Neuronal stem cell (in vitro differentiated cells): ENCODE results near the gene KANSL1.

Experiments
- DNase-seq: peaks from one replicate; pipeline ENCODE4 v3.0.0-alpha.2; 2013; ENCODE audit warnings: low spot score
- H2AFZ ChIP-seq: one replicate; pipeline ENCODE4 v1.6.1; 2013; ENCODE audit warnings: mild to moderate bottlenecking, low read length, inconsistent platforms
- H2AK5ac ChIP-seq: 2 replicates; pipeline ENCODE4 v1.6.1; 2013; ENCODE audit warnings: low read depth, mild to moderate bottlenecking, inconsistent platforms, low read length, moderate library complexity, mixed read lengths
- H2BK120ac ChIP-seq: 2 replicates; pipeline ENCODE4 v1.6.1; 2013; ENCODE audit warnings: low read depth, mild to moderate bottlenecking, inconsistent platforms, low read length, moderate library complexity, mixed read lengths
- H2BK12ac ChIP-seq: one replicate; pipeline ENCODE4 v1.6.1; 2013; ENCODE audit warnings: low read length, inconsistent platforms
- H2BK15ac ChIP-seq: 2 replicates; pipeline ENCODE4 v1.6.1; 2013; ENCODE audit warnings: mild to moderate bottlenecking, low read length, inconsistent platforms, mixed read lengths
- H2BK5ac ChIP-seq: one replicate; pipeline ENCODE4 v1.6.1; 2013; ENCODE audit warnings: inconsistent platforms, mild to moderate bottlenecking, low read length, moderate library complexity
- H3K14ac ChIP-seq: one replicate; pipeline ENCODE4 v1.6.1; 2013; ENCODE audit warnings: low read length, inconsistent platforms
- H3K18ac ChIP-seq: 2 replicates; pipeline ENCODE4 v1.6.1; 2013; ENCODE audit warnings: low read length, inconsistent platforms
- H3K23ac ChIP-seq: 2 replicates; pipeline ENCODE4 v1.6.1; 2013; ENCODE audit warnings: low read depth, mild to moderate bottlenecking, mixed read lengths, low read length, inconsistent platforms; ENCODE audit not compliant: poor library complexity
- H3K27ac ChIP-seq: replicated peaks from 3 replicates; pipeline ENCODE4 v1.5.1; 2013; ENCODE audit warnings: low read length, inconsistent platforms
- H3K27me3 ChIP-seq, 3 experiments: 2 replicates each; pipeline ENCODE4 v1.6.1; 2013; ENCODE audit warnings: low read length in 3 of 3, mild to moderate bottlenecking in 2 of 3, inconsistent platforms in 1 of 3, low read depth in 1 of 3, mixed read lengths in 1 of 3, moderate library complexity in 1 of 3; ENCODE audit not compliant: control insufficient read depth in 3 of 3, insufficient read depth in 3 of 3
- H3K36me3 ChIP-seq, 2 donors: replicated peaks in 1 of 2; 2 replicates each; pipeline ENCODE4 v1.6.1; 2013; ENCODE audit warnings: low read length in 2 of 2; ENCODE audit not compliant: control insufficient read depth in 2 of 2, insufficient read depth in 2 of 2
- H3K4ac ChIP-seq: 2 replicates; pipeline ENCODE4 v1.6.1; 2013; ENCODE audit warnings: inconsistent platforms, mild to moderate bottlenecking, low read length, moderate library complexity
- H3K4me1 ChIP-seq, 2 donors: 1 replicate in 1 of 2; 2 replicates in 1 of 2; pipeline ENCODE4 v1.6.1; 2013; ENCODE audit warnings: low read length in 2 of 2, low read depth in 1 of 2; ENCODE audit not compliant: control insufficient read depth in 2 of 2, insufficient read depth in 1 of 2
- H3K4me2 ChIP-seq: one replicate; pipeline ENCODE4 v1.6.1; 2013; ENCODE audit warnings: mild to moderate bottlenecking, low read length, inconsistent platforms; ENCODE audit not compliant: insufficient read depth, poor library complexity, severe bottlenecking
- H3K4me3 ChIP-seq, 2 donors: 2 replicates each; pipeline ENCODE4 v1.5.1; 2013; ENCODE audit warnings: low read length in 2 of 2, mild to moderate bottlenecking in 2 of 2, inconsistent platforms in 1 of 2, moderate library complexity in 1 of 2
- H3K79me1 ChIP-seq: one replicate; pipeline ENCODE4 v1.6.1; 2013; ENCODE audit warnings: low read depth, mild to moderate bottlenecking, inconsistent platforms, low read length, moderate library complexity
- H3K9ac ChIP-seq: one replicate; pipeline ENCODE4 v1.6.1; 2013; ENCODE audit warnings: mild to moderate bottlenecking, low read depth, low read length, inconsistent platforms; ENCODE audit not compliant: poor library complexity
- H3K9me3 ChIP-seq, 2 donors: replicated peaks in 1 of 2; 2 replicates each; pipeline versions ENCODE3 to v1.6.1; 2013; ENCODE audit warnings: low read length in 2 of 2, mild to moderate bottlenecking in 2 of 2, inconsistent platforms in 1 of 2, low read depth in 1 of 2, mixed read lengths in 1 of 2, moderate library complexity in 1 of 2; ENCODE audit not compliant: control insufficient read depth in 2 of 2, insufficient read depth in 1 of 2
- H4K8ac ChIP-seq: one replicate; pipeline ENCODE4 v1.6.1; 2013; ENCODE audit warnings: low read depth, mild to moderate bottlenecking, inconsistent platforms, low read length, moderate library complexity
- H4K91ac ChIP-seq: one replicate; pipeline ENCODE4 v1.6.1; 2013; ENCODE audit warnings: low read length, low read depth, mild to moderate bottlenecking, inconsistent platforms; ENCODE audit not compliant: poor library complexity
- WGBS, 2 donors: extraction: QIAGEN DNeasy Blood & Tissue Kit; methylation state at CpG; one replicate each; pipeline ENCODE4 v1.1.7; 2013; ENCODE audit warnings: missing lambda C conversion rate in 2 of 2, mixed read lengths in 1 of 2; ENCODE audit not compliant: insufficient read length in 2 of 2, insufficient replicate concordance in 1 of 2; ENCODE audit errors: extremely low coverage in 2 of 2; 5-methylcytosine and 5-hydroxymethylcytosine counted together

KANSL1 gene

DNA sequence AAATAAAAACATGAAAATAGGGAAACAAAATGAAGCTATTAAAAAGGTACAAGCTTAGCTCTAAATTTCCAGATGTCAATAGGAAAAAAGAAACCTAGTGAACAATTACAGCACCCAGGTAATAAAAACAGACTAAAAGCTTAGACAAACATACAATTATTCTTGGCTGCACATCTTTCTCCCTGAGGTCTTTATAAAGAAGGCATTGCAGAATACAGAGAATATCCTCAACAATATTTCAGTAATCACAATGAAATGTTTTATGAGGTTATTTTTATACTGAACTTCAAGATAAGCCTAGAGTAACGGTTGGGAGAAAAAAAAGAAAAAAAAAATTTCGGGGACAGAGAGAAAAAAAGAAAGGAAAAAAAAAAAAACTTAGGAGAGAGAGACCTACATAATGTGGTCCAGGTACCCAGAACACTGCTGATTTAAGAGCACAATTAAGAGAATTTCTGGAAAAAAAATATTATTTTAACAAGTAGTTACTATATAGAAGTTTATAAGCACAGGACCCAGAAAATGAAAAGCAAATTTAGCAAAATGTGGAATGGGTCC is 26.5 kb downstream of the KANSL1 start:
- H3K36me3 ChIP-seq: peaks cover 14 to 91% of the 10 kb centered on the region in 2 donors
- no peak overlapping the region for H2BK15ac ChIP-seq
- H4K8ac ChIP-seq: no peak overlapping the region
- no peak overlapping the region for H4K91ac ChIP-seq
- no peak overlapping the region for H2BK120ac ChIP-seq
- no peak overlapping the region for H3K14ac ChIP-seq
- H3K4me3 ChIP-seq: no peak overlapping the region
- no peaks in the 10 kb centered on the region for H3K27me3 ChIP-seq
- H3K18ac ChIP-seq: no peak overlapping the region
- H3K9ac ChIP-seq: no peak overlapping the region
- no peak overlapping the region for H2BK5ac ChIP-seq
- WGBS, 2 donors: 100% methylated on average over 2 of the region's 2 CpGs; no CpG with 5 or more reads in 1 of the 2 donors
- DNase-seq: no peak
- no peak overlapping the region for H3K23ac ChIP-seq
- H3K4me1 ChIP-seq: peaks cover 0 to 1% of the 10 kb centered on the region in 2 donors
- H3K4me2 ChIP-seq: no peak overlapping the region
- H3K9me3 ChIP-seq: peaks cover 0 to 14% of the 10 kb centered on the region in 2 donors
- no peak overlapping the region for H2BK12ac ChIP-seq
- no peak overlapping the region for H3K27ac ChIP-seq
- H2AFZ ChIP-seq: no peak overlapping the region
- no peak overlapping the region for H2AK5ac ChIP-seq
- H3K79me1 ChIP-seq: peaks cover 11% of the 10 kb centered on the region
- no peak overlapping the region for H3K4ac ChIP-seq

DNA sequence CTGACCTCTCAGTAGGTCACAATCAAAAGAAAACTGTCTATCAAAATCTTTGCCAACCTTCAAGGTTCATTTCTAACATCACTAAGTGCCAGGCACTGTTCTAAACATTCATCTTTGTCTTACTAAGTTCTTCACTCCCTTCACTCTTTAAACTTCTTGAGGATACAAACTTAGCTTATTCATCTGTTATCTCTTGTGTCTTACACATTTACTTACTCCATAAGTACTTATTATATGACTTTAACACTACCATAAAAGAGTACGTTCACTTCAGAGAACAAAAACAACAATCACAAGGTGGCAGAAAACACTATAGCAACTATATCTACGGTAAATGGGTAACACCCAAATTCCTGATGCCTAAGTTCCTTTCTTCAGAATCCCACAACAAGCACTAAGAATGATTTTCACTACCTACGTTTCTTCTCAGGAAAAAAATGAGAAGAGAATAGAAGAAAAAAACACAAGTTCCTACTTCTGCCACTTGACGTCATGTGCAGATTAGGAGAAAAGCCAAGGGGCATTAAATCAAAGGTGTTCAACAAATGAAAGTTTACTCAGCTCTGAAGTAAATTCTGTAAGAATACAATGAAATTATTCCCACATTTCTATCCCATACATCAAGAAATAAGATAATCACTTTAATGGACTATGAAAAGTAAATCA is 29.2 kb downstream of the KANSL1 start:
- Histone ChIP-seq H3K79me1 (peaks cover 4% of the 10 kb centered on the region), H3K4ac (no peak overlapping the region), H3K9ac (no peak overlapping the region), H2BK12ac (no peak overlapping the region), H3K4me2 (no peak overlapping the region), H3K27me3 (no peaks in the 10 kb centered on the region), H2BK5ac (no peak overlapping the region), H2BK120ac (no peak overlapping the region), H2AFZ (no peak overlapping the region), H3K23ac (no peak overlapping the region), H3K18ac (no peak overlapping the region), H3K14ac (no peak overlapping the region), H3K4me3 (no peak overlapping the region), H2AK5ac (no peak overlapping the region), H2BK15ac (no peak overlapping the region), H4K91ac (no peak overlapping the region), H3K36me3 (peaks cover 2 to 85% of the 10 kb centered on the region in 2 donors), H3K4me1 (peaks cover 0 to 1% of the 10 kb centered on the region in 2 donors), H3K9me3 (peaks cover 0 to 16% of the 10 kb centered on the region in 2 donors), H4K8ac (no peak overlapping the region), H3K27ac (no peak overlapping the region)
- no peak for DNase-seq
- WGBS, 2 donors: no CpG with 5 or more reads among the region's 4 CpGs

DNA sequence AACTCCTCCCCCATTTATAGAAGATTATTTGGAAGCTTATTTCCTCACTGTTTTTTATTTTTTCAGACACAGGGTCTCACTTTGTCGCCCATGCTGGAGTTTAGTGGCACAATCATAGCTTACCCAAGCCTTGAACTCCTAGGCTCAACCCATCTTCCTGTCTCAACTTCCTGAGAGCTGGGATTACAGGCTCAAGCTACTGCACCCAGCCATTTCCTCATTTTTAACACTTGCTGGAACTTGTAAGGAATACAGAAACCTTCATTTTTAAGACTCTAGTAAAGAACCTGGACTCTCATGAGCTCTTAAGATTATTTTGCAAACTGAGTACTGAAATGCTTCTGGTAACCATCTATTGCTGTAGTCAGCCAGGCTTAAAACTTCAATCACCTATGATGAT is 29.9 kb downstream of the KANSL1 start:
- H3K18ac ChIP-seq: no peak overlapping the region
- H2BK12ac ChIP-seq: no peak overlapping the region
- H2BK15ac ChIP-seq: no peak overlapping the region
- no peak overlapping the region for H2BK5ac ChIP-seq
- WGBS, 2 donors: no CpG with 5 or more reads among the region's 1 CpG
- no peak for DNase-seq
- no peak overlapping the region for H3K4ac ChIP-seq
- no peak overlapping the region for H2BK120ac ChIP-seq
- H4K8ac ChIP-seq: no peak overlapping the region
- H3K4me1 ChIP-seq: peaks cover 0 to 4% of the 10 kb centered on the region in 2 donors
- peaks cover 0 to 13% of the 10 kb centered on the region in 2 donors for H3K9me3 ChIP-seq
- no peak overlapping the region for H4K91ac ChIP-seq
- H3K14ac ChIP-seq: no peak overlapping the region
- no peak overlapping the region for H3K23ac ChIP-seq
- no peak overlapping the region for H2AFZ ChIP-seq
- no peak overlapping the region for H3K4me3 ChIP-seq
- no peaks in the 10 kb centered on the region for H3K27me3 ChIP-seq
- H3K4me2 ChIP-seq: no peak overlapping the region
- no peak overlapping the region for H3K27ac ChIP-seq
- H2AK5ac ChIP-seq: no peak overlapping the region
- H3K36me3 ChIP-seq: peaks cover 2 to 77% of the 10 kb centered on the region in 2 donors
- H3K9ac ChIP-seq: no peak overlapping the region
- peaks cover 2% of the 10 kb centered on the region for H3K79me1 ChIP-seq

DNA sequence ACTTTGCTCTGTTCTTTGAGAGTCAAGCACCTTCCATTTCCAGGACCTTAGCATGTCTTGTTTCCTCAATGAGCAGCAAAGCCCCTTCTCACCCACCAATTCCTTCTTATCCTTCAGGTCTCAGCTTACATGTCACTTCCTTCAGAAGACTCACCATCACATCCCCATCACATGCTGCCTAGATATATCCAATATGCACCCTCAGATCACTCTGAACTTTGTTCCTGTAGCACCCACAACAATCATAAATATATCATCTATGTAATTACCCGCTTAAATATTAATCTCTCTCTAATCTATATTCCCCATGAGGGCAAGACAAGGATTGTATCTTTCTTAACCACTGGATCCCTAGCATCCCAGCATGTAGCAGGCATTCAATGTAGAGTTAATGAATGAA is 30.4 kb downstream of the KANSL1 start:
- Histone ChIP-seq H3K18ac (no peak overlapping the region), H2BK12ac (no peak overlapping the region), H4K91ac (no peak overlapping the region), H2BK120ac (no peak overlapping the region), H3K4me2 (no peak overlapping the region), H3K27ac (no peak overlapping the region), H3K27me3 (no peaks in the 10 kb centered on the region), H3K4me3 (no peak overlapping the region), H3K4me1 (peaks cover 0 to 4% of the 10 kb centered on the region in 2 donors), H3K79me1 (peaks cover 2% of the 10 kb centered on the region), H4K8ac (no peak overlapping the region), H3K23ac (no peak overlapping the region), H3K9ac (no peak overlapping the region), H3K9me3 (peaks cover 0 to 13% of the 10 kb centered on the region in 2 donors), H2AFZ (no peak overlapping the region), H2AK5ac (no peak overlapping the region), H3K4ac (no peak overlapping the region), H2BK15ac (no peak overlapping the region), H3K36me3 (peaks cover 2 to 73% of the 10 kb centered on the region in 2 donors), H2BK5ac (no peak overlapping the region), H3K14ac (no peak overlapping the region)
- WGBS, 2 donors: 0% methylated on average over 1 of the region's 1 CpG; no CpG with 5 or more reads in 1 of the 2 donors
- no peak for DNase-seq
